GM21390 (cell line): ENCODE measurements around the gene GAL.

Experiments used
- ATAC-seq: cut with Tn5 transposase; IDR thresholded peaks from one replicate; pipeline ENCODE4 v1.9.1; 2021; ENCODE audit not compliant: unreplicated experiment

The GAL gene

DNA sequence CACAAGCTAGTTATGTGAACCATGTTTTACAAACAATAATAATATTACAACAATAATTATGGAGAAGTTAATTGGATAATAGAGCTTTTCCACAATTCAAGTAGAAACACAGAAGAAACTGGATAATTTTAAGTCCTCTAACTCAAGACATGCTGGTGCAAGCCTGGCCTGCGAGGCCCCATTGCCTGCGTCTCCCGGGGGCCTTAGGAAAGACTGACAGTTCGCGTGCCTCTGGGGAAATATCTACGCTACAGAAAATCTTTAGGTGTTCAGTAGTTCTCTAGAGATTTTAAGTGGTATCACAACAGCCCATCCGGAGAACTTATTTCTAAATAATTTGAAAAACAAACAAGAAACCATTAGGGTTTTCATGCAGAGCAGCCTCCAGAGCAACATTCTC lies 23.2 kb downstream of the GAL start:
- no peak for ATAC-seq

DNA sequence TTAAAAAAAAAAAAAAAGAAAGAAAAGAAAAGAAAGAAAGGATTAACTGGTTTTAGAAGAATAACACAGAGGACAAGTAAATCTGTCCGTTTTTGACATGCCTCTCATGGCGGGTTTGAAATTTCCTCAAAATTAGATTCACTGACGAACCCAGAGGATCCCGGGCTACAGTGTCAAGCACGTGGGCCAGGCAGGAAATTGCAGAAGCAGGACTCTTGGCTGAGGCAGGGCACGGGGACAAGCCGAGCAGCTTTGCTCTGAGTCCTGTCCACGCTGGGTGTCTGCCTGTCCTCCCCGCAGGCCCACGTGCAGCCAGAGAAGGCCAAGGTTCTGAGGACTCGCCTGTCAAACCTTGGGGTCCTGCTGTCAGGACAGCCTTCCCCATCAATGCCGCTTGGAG lies 24.7 kb downstream of the GAL start:
- ATAC-seq = no peak

GRCh38 chr11:68710409-68710808 lies 26.1 kb downstream of the GAL start:
- ATAC-seq = no peak

- ATAC-seq = no peak
Observed at GRCh38 chr11:68711114-68711513, 26.8 kb downstream of the GAL start.

GRCh38 chr11:68714060-68714856 lies 29.9 kb downstream of the GAL start:
- no peak for ATAC-seq

DNA sequence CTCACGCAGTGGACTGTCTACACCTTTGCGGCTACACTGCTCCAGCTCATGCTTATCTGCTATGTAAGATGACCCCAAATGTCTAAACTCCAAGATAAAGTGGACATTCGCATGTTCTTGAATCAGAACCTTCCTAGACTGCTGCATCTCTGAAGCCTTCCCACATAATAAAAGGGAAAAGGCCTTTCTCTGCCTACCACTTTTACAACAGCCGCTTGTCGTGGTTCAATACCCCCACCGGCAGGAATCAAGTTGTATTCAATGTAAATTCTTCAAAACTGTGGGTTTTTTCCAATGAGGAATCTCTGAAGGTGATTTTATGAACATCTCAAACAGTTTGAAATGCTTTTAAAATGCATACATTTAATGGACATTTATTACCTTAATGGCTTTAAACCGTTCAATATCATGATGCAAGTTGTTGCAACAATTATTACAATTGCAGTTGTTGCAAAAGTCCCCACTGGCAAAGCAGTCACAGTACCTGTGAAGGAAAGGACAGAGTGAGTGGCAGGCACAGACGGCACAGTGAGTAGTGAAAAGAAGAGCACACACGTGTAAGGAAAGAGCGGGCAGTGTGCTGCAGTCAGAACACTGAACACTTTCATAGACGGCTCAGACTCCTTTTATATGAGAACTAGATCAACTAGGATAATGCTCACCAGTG lies 31.2 kb downstream of the GAL start:
- ATAC-seq = no peak

DNA sequence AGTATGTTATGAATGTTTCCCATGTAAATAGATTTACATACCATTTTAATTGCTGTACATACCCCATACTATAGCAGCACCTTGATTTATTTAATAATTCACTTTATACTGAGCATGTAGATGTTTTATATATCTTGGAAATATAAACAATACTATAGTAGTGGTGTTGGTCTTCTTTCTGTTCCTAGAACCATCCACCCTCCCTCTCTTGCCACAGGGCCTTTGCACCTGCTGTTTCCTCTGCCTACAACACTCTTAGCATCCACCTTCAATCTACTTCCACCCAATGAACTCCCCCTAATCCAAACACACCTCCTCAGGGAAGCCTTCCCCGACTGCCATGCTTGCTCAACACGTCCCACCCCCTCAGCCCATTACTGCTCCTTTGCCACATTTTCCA lies 36.7 kb downstream of the GAL start:
- no peak for ATAC-seq

DNA sequence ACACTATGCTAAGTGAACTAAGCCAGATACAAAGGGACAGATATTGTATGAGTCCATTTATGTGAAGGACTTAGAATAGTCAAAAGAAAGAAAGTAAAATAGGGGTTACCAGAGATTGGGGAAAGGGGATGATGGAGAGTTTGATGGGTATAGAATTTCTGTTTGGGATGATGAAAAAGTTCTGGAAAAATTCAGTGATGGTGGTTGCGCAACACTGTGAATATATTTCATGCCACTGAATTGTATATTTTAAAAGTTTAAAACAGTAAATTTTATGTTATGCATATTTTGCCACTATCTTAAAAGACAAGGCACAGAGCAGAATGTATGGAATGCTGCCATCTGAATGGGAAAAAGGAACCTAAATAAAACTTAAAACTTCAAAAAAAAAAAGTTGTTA lies 37.8 kb downstream of the GAL start:
- no peak for ATAC-seq

DNA sequence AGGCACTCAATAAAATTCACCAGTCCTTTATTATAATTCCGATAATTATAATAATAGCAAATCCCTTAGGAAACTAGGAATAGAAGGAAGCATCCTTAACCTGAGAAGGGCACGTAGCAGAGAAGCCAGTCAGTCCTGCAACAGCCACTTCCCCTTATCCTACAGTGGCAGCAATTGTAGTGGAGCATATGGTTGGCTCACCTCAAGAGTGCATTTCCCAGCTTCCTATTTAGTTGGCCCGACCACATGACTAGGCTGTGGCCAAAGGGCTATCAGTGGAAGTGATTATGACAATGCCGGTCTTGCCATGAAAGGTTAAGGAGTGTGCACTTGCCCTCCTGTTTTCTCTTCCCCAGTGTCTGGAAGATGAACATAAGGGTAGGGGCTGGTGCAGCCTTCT lies 39.9 kb downstream of the GAL start:
- no peak for ATAC-seq

- no peak for ATAC-seq
Observed at GRCh38 chr11:68727783-68728182, 43.4 kb downstream of the GAL start.

DNA sequence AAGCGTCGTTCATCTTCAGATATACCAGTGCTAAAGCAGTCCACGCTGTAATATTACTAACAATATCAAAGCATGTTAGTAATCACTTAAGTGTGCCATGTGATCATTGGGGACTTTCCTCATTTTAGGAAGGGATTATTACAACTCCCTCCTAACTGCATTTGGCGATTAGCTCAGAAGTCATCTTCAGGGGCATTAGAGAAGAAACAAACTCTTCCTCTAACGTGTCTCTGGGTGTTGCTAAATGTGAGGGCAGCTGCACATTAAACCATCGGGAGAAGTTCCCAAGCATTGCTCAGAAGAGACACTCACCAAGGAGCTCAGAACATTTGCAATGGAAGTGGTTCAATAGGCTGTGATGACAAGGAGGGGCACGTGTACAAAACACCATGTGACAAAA lies 49.8 kb downstream of the GAL start:
- ATAC-seq = no peak

DNA sequence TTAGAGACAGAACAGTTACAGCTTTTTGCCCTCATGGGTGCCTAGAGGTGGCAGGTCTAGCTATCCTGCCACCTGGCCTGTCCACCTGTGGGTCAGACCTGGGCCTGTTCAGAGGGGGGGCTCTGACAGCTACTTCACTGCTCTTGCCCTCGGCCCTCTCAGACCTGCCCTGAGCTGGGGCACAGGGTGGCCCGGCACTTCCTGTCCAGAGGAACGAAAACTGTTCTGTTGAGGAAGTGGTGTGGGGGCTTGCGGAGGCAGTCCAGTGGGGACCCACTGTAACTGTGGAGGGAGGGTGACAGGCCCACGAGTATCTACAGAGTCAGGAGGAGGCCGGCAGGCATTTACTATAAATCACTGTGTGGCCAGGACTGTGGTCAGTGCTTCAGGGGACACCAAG lies 50.8 kb downstream of the GAL start:
- ATAC-seq = no peak

- no peak for ATAC-seq
Observed at GRCh38 chr11:68735646-68736045, 51.3 kb downstream of the GAL start.
